ENCODE measurements around the gene DNAJA4.

DNAJA4 gene

DNA sequence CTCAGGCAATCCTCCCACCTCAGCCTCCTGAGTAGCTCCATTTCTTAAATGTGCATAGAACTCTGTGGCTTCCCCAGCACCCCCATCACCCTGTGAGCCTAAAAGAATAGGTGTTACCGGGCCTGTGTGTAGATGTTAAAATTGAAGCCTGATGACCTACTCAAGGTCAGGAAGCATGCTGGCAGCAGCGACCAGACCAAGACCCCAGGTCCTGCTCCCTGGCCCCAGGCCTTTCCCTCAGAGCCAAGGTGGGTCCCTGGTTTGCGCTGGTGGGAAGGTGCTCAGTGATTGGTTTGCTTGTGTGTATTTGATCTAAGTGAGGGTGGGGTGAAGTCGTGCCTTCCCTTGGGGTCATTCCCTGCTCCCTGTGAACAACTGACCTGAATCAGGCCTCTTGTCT, 57.4 kb downstream of the DNAJA4 start:
- DNase-seq (ENCODE audit: low spot score): no peak
- TF ChIP-seq, protein P1, sequence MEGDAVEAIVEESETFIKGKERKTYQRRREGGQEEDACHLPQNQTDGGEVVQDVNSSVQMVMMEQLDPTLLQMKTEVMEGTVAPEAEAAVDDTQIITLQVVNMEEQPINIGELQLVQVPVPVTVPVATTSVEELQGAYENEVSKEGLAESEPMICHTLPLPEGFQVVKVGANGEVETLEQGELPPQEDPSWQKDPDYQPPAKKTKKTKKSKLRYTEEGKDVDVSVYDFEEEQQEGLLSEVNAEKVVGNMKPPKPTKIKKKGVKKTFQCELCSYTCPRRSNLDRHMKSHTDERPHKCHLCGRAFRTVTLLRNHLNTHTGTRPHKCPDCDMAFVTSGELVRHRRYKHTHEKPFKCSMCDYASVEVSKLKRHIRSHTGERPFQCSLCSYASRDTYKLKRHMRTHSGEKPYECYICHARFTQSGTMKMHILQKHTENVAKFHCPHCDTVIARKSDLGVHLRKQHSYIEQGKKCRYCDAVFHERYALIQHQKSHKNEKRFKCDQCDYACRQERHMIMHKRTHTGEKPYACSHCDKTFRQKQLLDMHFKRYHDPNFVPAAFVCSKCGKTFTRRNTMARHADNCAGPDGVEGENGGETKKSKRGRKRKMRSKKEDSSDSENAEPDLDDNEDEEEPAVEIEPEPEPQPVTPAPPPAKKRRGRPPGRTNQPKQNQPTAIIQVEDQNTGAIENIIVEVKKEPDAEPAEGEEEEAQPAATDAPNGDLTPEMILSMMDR (IDR thresholded peaks at IDR 0.05; ENCODE audit: extremely low read depth, missing control alignments): no peak

DNA sequence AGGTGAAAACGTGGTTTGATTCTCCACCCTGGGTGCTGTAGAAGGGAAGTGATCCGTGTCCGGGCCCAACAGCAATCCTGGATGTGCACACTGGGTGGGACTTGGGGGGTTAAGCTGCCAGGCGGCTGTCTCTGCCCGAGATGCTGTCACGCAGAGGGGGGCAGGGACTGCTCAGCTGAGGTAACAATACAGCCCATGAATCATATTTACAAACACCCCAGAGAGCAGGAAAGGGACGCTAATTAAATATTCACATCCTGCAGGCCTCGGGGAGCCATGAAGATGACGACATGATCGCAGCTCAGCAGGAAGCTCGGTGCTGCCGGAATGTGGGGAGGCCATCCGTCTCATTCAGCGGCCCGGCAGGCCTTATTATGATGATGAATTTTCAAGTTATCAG, 57.9 kb downstream of the DNAJA4 start:
- TF ChIP-seq, protein P1 (IDR thresholded peaks at IDR 0.05; ENCODE audit: extremely low read depth, missing control alignments): no peak
- DNase-seq (ENCODE audit: low spot score): no peak

DNA sequence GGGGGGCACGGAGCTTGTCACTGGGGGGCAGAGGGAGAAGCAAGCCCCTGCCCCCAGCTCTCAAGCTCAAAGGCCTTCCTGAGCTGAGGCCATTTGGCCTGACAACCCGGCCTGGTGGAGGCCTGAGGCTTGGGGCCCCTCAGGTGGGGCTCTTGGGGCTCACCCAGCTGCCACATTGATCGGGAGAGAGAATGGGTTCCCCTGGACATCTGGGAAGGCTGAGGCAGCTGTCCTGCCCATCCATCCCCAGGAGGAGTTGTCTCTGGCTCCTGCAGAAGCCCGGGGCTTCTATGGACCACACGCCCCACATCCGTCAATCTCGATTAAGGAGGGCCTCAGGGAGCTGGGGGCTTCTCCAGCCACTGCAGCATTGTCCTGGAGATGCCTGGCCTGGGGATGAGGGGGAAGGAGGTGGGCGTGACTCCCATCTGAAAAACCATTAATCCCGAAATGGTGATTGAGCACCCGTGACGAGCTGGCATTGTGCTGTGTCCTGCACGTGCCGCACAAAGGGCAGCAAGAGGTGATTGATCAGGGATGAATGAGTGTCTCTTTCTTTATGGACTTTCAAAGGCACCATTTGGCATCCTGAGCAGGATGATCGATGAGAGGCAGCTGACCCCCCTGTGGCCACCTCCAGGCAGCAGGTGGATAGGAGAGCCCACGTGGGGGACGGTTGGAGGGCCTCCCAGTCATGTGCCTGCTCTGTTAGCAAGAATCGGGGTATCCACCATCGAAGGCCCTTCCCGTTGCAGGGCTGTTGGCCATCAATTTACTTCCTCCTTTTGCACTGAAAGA, 58.6 kb downstream of the DNAJA4 start:
- no peak for DNase-seq (ENCODE audit: low spot score)
- TF ChIP-seq, protein P1 (IDR thresholded peaks at IDR 0.05; ENCODE audit: extremely low read depth, missing control alignments): no peak

DNA sequence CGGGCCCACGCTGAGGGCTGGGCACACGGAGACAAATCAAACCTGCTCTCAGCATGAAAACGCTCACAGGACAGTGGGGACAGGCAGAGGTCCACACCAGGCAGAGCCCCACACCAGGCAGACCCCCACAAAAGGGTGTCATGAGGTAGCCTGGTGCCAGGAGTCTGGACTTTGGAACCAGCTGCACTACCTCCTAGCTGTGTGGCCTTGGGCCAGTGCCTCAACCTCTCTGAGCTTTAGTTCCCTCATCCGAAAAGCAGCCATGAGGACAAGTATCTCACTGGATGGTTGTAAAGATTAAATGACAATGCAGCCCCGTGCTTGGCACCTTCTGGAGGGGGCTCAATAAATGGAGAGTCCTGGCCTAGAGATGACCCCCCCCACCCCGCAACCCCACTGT, 59.3 kb downstream of the DNAJA4 start:
- TF ChIP-seq, protein P1 (IDR thresholded peaks at IDR 0.05; ENCODE audit: extremely low read depth, missing control alignments): no peak
- DNase-seq (ENCODE audit: low spot score): no peak

DNA sequence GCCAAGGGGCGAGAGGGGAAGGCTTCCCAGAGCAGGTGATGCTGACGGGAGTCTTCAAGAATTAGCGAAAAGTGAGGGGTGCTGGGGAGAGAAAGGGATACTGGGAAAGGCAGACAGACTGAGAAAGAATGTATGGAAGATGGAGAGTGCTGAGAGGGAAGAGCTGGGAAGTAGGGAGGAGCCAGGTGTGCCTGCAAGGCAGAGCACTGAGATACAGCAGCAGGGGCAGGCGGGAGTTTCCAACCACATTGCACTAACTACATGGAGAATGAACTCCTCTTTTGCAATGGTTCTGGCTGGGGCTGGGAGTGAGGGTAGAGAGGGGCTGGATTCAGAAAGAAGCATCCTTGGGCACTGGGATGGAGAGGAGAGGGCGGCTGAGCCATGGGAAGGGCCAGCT, 59.8 kb downstream of the DNAJA4 start:
- TF ChIP-seq, protein P1 (IDR thresholded peaks at IDR 0.05; ENCODE audit: extremely low read depth, missing control alignments): no peak
- no peak for DNase-seq (ENCODE audit: low spot score)

DNA sequence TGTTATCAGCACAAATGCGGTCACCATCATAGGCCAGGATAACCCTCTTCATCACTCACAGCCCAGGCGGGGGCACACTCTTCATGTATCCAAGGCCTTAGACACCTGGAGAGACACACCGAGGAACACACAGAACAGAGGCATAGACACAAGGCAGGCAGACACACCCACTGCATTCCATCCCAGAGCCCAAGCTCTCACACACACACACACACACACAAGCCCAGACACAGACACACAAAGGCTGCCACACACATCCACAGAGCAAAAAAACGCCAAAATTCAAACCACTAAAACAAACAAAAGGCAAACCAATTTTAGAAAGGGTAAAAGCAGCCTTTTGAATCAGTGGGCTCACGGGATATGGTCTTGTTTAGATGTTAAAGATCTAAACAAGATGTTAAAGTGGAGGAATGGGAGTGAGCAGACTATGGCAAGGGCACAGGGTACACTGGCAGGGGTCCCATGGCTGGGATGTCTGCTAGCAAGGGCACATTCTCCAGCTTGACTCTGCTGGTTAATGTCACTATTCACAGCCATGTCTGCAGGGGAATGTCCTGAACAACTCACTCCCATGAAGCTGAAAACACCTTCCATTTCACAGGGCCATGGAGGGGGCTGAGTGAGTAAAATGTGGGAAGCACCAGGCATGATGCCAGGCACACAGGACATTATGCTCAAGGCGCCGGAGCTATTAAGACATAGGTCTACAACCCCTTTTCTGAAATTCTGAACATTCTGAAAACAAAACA, 60.9 kb downstream of the DNAJA4 start:
- no peak for DNase-seq (ENCODE audit: low spot score)
- TF ChIP-seq, protein P1 (IDR thresholded peaks at IDR 0.05; ENCODE audit: extremely low read depth, missing control alignments): no peak

DNA sequence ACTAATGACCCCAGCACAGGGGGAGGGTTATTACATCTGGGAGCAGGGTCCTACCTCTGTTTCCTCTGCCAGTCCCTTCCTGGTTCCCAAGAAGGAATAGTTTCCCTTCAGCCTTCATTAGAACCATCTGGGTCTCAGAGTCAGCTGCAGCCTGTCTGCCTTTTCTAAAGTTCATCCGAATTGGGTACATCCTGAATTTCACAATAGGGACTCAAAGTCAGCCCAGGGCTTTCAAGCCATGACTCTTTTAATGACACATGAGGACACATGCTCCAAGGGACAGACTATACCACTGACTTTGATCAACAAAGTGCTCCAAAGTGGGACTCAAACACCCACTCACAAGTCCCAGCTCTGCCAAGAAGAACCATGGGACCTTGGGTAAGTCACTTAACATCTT, 63.1 kb downstream of the DNAJA4 start:
- DNase-seq (ENCODE audit: low spot score): no peak
- TF ChIP-seq, protein P1 (IDR thresholded peaks at IDR 0.05; ENCODE audit: extremely low read depth, missing control alignments): no peak
